NCI-H2081 (cell line): ENCODE results near the gene DNAL4.

ENCODE experiments used
- DNase-seq, 2 experiments: peaks; one replicate each; lab custom pipeline; 2025; lab: John Stamatoyannopoulos, UW

DNAL4 gene

DNA sequence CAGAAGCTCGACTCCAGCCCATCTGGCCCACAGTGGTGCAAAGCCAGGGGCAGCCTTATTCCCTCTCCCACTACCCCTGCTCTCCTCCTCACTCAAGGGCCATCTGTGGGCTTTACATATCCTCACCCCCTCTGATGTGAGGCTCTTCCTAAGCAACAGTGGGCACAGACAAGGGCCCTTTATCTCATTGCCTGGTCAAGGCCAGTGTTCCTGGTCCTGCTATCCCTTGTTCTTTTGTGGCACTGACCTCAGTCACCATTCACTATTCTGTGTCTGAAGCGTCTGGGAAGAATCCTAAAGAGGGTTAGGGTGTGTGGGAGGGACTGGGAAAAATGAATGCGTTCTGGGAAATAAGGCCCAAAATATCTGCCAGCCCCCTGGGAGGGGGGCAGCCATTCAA, 7.3 kb downstream of the DNAL4 start:
- no peak for DNase-seq

DNA sequence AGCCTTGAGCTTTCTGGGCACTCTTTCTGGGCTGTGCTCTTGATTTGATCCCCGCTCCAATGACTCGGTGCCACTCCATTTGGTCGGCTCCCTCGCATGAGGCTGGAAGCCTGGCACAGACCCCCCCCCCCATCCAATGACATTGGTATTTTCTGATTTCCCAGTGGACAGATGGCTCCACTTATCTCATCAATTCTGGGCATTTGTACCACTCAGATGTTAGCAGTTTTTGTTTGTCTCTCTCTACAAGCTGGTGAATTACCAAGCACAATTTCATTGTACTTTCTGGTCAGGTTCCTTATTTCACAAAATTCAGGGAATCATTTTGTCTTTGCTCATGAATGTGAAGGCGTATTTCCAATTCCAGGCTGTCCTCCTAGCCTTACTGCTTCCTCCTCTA, 9.1 kb downstream of the DNAL4 start:
- no peak for DNase-seq

DNA sequence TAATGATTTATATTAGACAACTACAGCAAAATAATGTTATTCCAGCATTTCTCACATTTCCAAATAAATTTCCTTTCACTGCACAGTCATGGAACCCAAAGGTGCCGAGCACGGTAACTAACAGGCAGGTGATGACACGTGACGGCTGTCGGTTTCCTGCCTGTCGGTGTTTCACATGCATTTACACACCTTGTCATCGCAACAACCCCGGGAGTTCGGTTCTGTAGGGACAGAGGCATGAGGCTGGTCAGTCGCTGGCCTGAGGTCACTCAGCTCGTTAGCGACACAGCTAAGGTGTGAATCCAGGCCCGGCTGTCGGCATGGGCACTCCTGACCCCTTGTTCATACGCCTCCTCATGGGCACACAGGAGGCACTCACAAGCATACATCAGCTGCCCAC, 9.9 kb downstream of the DNAL4 start:
- no peak for DNase-seq

DNA sequence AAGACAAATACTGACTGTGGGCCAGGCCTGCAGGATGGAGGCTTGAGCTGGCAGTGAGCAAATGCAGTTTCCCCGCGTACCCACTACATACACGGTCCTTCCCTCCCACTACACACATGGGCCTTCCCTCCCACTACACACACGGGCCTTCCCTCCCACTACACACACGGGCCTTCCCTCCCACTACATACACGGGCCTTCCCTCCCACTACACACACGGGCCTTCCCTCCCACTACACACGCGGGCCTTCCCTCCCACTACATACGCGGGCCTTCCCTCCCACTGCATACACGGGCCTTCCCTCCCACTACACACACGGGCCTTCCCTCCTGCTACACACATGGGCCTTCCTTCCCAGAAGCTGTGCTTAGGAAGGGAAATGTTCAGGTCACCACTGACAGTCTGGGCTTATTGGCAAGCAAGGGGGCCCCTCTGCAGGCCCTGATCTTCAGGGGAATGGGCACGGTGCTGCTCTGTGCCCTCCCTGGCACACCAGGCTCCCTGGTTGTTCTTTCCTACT, 10.8 kb downstream of the DNAL4 start:
- DNase-seq = no peak

DNA sequence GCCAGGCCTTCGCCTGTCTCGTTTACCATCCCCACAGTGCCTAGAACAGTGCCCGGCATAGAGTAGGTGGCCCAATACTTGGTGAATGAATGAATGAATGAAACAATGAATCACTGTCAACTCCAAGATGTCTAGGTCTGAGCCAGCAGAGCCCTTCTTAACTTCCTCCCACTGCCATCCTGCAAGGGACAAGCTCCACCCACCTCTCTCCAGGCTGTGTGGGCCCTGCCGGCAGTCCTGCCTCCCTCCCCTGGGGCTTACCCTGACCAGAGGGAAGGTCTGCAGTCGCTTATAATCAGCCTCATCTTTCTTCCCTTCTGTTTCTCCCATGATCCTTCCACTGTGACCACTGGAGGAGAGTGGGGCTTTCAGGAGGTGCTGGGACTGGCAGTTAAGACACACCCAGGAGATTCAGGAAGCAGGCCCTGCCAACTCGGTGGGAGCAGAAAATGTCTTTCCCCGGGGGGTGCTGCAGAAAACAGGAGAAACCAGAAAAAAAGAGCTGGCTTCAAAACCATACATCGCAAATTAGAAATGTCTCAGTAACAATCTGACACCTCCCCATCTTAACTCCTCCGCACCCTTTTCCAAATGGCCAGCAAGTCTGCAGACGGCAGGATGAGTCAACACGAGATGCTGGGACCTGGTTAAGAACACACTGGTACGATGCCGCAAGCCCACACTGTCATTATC, 11.4 kb downstream of the DNAL4 start:
- no peak for DNase-seq

DNA sequence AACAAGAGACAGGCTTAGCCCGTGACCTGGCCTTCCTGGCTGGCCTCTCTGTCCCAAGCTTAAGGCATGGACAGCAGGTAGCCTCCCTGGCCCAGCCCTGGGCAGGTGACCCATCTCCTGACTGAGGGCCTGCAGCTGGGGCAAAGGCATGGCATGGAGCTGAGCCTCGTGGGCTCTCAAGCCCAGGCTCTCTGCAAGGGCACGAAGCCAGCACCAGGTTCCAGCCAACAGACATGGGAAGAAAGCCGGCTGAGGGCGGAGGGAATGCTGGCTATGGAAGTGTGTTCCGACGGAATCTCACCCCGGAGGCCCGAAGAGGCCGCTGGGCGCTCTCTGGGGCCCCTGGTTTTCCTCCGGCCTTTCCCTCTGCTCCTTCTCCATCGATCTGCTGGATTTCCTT, 12.9 kb downstream of the DNAL4 start:
- no peak for DNase-seq

DNA sequence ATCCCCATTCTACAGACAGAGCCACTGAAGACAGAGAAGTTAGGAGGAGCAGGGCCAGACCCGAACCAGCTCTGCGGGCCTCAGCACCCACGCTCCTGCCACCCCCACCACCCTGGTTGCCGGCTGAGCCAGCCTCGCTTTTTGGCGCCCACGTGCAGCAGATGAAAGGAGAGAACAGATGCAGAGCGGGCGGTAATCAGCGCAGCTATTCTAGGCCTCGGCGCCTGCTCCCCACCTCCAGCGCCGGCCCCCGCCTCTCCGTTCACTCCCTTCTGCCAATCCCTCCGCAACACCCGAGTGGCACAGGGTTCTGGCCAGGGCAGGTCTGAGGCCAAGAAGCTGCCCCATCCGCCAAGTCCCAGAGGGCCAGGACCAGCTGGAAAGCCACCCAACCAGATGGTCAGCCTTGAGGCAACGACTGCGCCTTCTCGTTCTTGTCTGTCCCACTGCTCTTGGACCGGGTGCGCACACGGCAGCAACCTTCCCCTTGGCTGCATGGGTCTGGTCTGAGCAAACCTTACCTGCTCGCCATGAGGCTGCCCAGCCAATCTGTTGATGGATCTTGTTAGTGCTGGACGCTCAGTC, 16.8 kb downstream of the DNAL4 start:
- no peak for DNase-seq

DNA sequence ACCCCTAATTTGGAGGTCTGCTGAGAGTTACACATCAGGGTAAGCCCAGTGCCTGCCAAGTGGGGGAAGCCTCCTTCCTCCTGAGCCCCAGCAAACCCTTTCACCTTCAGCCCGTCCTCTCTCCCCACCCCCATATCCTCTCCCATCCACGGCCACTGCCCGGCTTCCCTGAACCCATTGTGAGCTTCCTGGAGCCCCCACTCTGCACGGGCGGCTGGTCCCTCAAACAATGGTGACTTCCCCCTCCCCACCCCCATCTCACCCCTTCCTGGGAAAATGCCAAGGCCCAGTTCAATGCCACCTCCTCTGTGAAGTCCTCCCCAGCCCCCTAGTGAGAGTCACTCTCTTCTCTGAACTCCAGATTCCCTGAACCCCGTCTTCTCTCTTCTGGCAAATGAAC, 17.9 kb downstream of the DNAL4 start:
- no peak for DNase-seq

DNA sequence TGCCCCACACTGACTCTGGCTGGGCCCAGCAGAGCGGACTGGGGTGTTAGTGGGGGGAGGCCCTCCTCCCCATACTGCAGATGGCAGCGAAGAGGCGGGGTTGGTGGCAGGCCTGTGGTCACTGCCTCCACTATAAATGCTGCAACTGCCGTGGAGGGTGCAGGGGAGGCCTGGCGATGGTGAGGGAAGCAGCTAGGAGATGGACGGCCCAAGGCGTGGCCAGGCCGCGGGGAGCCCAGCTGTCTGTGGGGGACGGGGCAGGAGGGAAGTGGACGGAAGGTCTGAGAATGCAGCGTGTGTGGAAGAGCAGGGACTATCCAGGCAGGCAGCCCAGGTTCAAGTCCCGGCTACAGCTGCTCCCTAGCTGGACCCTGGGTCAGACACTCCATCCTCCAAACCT, 18.3 kb downstream of the DNAL4 start:
- no peak for DNase-seq

DNA sequence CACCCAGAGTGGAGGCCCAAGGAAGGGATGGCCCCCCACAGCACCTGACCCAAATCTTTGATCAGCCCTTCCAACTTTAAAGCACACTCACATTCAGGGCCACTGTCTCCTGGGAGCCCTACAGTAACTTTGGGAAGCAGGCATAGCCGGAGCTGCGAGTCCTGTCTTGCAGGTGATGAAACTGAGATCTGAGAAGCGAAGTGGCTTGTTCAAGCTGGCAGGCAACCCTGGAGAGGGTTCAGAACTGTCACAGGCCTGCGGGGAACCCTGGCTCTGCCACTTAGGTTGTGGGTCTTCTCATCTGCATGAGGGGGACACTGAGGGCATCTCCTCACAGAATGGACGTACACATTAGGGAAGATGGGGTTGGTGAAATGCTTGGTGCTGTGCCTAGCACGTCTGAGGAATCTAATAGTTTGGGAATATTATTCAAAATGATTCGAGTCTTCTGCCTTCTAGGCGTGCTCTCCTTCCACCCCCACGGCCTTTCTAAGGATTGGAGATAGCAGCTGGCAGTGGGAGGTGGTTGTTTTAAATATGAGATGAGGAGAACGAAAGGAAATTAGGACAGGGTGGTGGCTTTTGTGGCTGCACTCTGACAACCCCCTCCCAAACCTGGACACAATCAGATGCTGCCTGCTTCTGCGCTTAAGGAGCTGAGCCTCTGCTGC, 19.3 kb downstream of the DNAL4 start:
- no peak for DNase-seq

DNA sequence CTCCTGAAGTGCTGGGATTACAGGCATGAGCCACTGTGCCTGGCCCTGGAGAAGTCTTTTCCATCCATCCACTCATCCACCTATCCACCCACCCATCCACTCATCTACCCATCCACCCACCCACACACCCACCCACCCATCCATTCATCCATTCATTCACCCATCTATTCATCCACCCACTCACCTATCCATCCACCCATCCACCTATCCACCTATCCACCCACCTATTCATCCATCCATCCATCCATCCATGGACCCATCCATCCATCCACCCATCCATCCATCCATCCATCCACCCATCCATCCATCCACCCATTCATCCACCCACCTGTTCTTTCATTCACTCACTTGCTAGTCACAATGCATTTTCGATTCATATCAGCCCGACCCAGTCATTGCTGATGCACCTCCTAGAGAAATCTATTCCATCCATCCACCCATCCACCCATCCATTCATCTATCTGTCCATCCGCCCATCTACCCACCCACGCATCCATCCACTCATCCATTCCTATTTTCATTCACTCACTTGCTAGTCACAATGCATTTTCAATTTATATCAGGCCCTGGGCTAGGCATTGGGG, 20.5 kb downstream of the DNAL4 start:
- no peak for DNase-seq

DNA sequence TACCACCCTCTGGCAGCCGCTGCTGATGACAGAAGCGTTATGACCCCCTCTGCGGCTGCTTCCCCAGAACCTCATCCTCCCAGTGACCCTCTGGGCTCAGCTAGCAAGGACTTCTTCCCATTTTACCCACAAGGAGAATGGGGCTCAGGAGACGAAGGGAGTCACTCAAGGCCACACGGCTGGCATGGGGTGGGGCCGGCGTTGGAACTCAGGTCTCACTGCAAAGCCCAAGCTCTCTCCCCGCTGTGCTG, 21.4 kb downstream of the DNAL4 start:
- DNase-seq = no peak

DNA sequence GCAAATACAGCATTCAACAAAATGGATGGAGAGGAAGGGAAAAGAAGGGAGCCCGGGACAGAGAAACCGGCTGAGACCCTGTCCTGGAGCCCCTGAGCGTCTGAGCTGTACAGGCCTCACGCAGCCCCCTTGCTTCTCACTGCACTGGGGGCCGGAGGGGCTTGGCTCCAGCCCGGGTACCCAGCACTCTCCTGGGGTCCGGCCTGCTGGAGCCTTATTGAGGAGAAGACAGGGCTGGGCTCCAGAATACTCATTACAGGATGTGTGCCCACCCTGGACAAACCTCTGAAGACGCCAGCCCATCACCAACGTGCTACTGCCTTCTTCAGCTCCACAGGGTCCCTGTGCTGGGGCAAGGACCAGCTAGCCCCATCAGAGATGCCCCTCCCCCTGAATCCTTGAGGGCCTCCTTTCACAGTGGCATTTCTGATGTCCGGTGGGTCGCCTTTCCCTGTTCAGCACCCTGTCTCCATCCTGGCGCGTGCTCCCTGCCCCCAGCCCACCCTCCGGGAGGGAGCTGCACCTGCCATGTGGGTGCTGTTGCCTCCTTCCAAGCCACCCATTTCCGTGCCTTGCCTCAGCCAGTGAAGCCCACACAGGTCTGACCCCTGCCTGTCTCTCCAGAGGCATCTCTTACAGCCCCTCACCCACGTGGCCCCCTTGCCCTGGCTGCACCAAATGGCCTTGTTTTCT, 23.5 kb downstream of the DNAL4 start:
- no peak for DNase-seq

DNA sequence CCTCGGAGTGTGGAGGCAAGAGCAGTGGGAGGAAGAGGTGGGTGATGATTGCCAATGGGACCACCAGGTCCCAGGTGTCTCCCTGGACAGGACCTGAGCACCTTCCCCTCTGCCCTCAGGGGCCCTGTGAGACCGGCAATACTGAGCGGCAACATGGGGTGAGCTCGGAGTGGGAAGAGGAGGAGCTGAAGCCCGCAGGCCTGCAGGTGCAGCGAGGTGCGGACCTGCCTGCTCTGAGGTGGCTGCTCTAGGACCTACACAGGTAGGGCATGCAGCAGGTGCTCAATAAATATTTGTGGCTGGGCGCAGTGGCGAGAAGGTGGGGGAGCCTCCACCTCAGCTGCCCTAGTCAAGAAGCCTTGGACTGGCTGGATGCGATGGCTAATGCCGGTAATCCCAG, 25.9 kb downstream of the DNAL4 start:
- DNase-seq = no peak

DNA sequence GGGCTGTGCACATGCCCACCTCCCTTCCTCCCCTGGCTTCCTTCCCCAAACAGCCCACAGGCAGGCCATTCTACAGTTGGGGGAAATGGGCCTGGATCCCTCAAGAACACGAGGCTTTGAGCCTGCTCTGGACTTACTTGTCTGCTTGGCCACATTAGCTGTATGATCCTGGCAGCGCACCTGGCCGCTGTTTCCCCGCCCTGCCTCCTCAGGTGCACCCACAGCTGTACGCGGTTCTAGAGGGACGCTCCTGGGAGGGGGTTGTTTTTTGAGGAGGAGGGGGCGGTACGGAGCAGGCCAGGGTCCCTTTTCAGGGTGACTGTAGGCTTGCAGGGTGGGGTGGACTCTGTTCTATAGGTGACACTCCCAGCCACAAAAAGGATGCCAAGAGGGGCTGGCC, 26.6 kb downstream of the DNAL4 start:
- no peak for DNase-seq

DNA sequence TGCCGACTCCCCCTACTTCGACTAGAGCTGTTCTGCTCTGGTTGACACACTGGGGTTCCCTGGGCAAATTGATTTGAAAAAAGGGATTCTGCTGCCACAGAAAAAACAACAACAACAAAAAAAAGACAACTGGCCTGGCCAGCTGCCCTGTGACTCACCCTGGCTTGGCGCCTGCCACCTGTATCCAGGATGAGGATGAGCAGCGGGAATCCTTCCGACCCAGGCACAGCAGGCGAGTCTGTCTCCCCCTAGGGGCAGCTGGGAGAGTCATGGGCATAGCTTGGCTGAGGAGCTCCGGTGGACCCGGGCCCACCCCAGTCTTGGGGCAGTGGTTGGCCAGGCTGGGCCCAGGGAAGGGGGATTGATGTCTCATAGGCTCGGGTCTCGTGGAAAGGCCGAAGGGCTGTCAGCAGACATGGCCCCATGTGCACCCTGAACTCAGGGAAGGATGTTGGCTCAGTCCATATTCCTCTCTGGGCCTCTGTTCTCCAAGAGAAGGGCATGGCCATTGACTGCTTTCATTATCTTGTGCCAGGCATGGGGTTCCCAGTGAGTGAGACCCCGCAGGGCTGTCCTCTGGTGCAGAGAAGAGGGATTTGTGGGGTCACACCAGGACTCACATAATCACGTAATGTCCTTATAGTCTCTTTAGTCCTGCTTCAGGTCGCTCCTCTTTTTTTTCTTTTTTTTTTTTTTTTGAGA, 27.7 kb downstream of the DNAL4 start:
- DNase-seq = peak; percentile 7 to 10

DNA sequence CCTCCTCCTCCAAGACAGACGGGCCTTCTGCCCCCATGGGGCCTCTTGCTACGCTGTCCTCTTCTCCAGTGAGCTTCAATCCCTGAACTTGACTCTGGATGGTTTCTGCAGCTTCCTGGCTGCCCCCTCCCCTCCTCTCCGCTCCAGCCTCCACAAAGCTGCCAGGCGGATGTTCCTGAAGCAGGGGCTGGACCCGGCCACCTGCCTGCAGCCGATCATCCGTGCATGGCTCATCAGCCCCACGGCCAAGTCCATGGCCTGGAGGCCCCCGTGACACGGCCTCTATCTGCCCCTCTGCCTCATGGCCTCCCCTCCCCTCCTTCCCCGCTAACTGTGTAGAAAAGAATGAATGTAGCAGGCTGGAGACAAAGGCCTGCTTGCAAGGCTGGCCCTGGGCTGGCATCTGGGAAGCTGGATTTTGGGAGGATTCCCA, 31.4 kb downstream of the DNAL4 start:
- DNase-seq = no peak

DNA sequence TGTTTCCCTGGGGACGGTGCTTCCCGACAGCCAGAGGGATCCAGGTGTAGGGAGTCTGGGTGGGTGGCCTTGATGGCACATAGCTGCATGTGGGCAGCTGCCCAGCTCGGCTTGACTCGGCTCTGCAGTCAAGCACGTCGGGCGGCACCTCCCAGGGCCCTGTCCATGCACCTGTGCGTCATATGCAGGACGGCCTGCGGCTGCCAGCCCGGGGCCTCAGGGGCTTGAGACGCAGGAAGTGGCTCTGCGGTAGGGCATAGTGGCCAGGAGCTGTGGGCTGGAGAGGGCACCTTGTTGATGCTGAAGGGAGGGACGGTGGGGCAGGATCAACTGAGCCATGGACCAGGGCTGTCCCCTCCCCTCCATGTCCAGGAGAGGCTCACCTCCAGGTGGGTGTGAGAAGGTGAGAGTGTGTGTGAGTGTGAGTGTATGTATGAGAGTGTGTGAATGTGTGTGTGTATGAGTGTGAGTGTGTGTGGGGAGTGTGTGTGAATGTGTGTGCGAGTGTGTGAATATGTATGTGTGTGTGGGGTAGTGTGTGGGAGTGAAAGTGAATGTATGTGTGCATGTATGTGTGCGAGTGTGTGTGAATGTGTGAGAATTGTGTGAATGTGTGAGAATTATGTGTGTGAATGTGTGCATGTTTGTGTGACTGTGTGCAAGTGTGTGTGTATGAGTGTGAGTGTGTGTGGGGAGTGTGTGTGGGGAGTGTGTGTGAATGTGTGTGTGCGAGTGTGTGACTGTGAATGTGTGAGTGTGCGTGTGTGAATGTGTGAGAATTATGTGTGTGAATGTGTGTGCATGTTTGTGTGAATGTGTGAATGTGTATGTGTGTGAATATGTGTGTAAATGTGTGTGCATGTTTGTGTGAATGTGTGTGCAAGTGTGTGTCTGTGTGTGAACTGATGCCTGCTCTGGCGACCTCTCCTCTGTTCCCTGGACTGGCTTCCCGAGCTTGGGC, 32.5 kb downstream of the DNAL4 start:
- no peak for DNase-seq

DNA sequence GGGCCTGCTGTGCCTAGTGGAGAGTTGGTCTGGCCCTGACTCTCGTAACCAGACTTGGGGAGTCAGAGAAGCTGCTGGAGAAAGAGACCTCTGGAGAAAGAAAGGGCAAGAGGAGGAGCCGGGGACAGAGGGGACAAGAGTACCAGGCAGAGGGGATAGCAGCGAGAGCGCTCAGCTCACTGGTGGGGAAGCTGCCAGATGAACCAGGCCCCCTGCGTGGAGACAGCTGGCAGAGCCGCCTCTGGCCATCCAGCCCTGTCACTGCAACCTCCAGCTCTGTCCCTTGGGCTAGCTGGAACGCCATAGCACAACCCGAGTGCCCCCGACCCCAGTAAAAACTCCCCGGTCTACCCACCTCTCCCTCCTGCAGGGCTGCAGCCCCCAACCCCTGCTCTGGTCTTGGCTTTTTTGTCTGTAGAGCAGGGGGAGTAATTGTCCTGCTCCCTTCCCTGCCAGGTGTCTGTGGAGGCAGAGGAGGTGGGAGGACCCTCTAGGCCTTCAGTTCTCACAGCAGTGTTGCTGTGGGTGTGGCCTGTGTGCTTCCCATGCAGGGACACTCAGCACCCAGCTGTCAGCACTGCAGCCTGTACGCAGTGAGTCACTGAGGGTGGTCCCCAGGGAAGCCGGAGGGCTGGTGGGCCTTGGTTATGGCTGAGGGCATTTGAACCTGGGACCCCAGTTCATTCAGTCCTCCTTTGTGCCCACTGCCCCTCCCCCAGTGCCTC, 33.3 kb downstream of the DNAL4 start:
- DNase-seq = peak; percentile 23 to 42

DNA sequence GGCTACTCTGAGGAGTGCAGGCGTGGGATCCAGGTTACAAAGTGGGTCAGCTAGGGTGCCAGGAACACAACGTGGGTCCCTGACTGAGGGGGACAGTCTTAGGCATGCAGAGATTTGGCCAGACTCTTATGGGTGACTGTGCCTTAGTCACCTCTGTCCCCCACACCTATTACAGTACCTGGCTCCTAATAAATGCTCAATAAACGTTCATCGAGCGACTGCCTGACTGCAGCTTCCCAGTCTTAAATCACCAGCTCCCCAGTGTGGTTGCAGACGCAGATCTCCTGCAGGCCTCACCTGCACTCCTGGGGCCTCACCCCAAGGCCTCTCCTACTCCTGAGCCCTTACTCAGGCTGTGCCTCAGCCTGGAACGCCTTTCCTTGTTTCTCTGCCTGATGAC, 34.9 kb downstream of the DNAL4 start:
- DNase-seq = no peak
